GM18861 (cell line): Measurements from ENCODE around the gene TIMM21.

Experiments
- ATAC-seq: cut with Tn5 transposase; IDR thresholded peaks from one replicate; pipeline ENCODE4 v1.9.1; 2021; ENCODE audit not compliant: unreplicated experiment

TIMM21 gene

GRCh38 chr18:74147779-74148542 lies at the start of gene TIMM21, which contains the start of gene FBXO15:
Gene TIMM21 (plus strand): TSS chr18:74148523. CDS start chr18:74148809, 286 bp downstream.
Gene FBXO15 (minus strand): TSS chr18:74147834. CDS start chr18:74147785, 49 bp downstream.
- peak; percentile 88 for ATAC-seq

- ATAC-seq, result no peak
Observed at GRCh38 chr18:74108460-74108859, 39.9 kb upstream of the TIMM21 start.

- ATAC-seq, result no peak
Observed at GRCh38 chr18:74110149-74110548, 38.2 kb upstream of the TIMM21 start.

- ATAC-seq, result no peak
Observed at GRCh38 chr18:74110976-74111375, 37.3 kb upstream of the TIMM21 start.

- no peak for ATAC-seq
Observed at GRCh38 chr18:74113711-74114110, 34.6 kb upstream of the TIMM21 start.

- ATAC-seq, result no peak
Observed at GRCh38 chr18:74114116-74114515, 34.2 kb upstream of the TIMM21 start.

- no peak for ATAC-seq
Observed at GRCh38 chr18:74115046-74115445, 33.3 kb upstream of the TIMM21 start.

- ATAC-seq, result no peak
Observed at GRCh38 chr18:74116633-74117554, 31.4 kb upstream of the TIMM21 start.

- ATAC-seq, result no peak
Observed at GRCh38 chr18:74123200-74123599, 25.1 kb upstream of the TIMM21 start.

- no peak for ATAC-seq
Observed at GRCh38 chr18:74124642-74125041, 23.7 kb upstream of the TIMM21 start.

GRCh38 chr18:74126684-74127655 lies 21.4 kb upstream of the TIMM21 start:
- ATAC-seq, result no peak

GRCh38 chr18:74128159-74128558 lies 20.2 kb upstream of the TIMM21 start:
- no peak for ATAC-seq

GRCh38 chr18:74131124-74131523 lies 17.2 kb upstream of the TIMM21 start:
- no peak for ATAC-seq

- ATAC-seq, result no peak
Observed at GRCh38 chr18:74132201-74132600, 16.1 kb upstream of the TIMM21 start.

GRCh38 chr18:74137920-74138538 lies 10.3 kb upstream of the TIMM21 start:
- no peak for ATAC-seq

- no peak for ATAC-seq
Observed at GRCh38 chr18:74139411-74139810, 8.9 kb upstream of the TIMM21 start.

GRCh38 chr18:74139888-74140287 lies 8.4 kb upstream of the TIMM21 start:
- ATAC-seq, result no peak

- ATAC-seq, result no peak
Observed at GRCh38 chr18:74140582-74140981, 7.7 kb upstream of the TIMM21 start.

- no peak for ATAC-seq
Observed at GRCh38 chr18:74141667-74142066, 6.7 kb upstream of the TIMM21 start.

GRCh38 chr18:74142252-74142651 lies 6.1 kb upstream of the TIMM21 start:
- ATAC-seq, result no peak
